OCI-LY3 (cell line): ENCODE measurements around the gene RSBN1.

Experiments
- H2AFZ ChIP-seq: fragments of 200-600, 300-600 bp; shearing (Covaris generic); 2 replicates; pipeline ENCODE4 v1.6.0; 2014; ENCODE audit warnings: antibody characterized with exemption, low read depth, low read length
- H3K27ac ChIP-seq: fragments of 200-600, 300-600 bp; sonication (generic); 2 replicates; pipeline ENCODE4 v1.5.1; 2014; ENCODE audit warnings: mild to moderate bottlenecking, low read length, moderate library complexity, mixed read lengths
- H3K27me3 ChIP-seq: fragments of 200-600, 300-600 bp; sonication (generic); 2 replicates; pipeline ENCODE4 v1.6.1; 2014; ENCODE audit warnings: low read depth, low read length, mixed read lengths
- H3K36me3 ChIP-seq: fragments of 200-600, 300-600 bp; sonication (generic); replicated peaks from 2 replicates; pipeline ENCODE3; 2014; ENCODE audit warnings: low read depth, low read length, mixed read lengths
- H3K4me1 ChIP-seq: fragments of 300-600, 200-600 bp; sonication (generic); 2 replicates; pipeline ENCODE4 v1.6.1; 2014; ENCODE audit warnings: low read length, mixed read lengths
- H3K4me2 ChIP-seq: fragments of 200-600, 300-600 bp; sonication (generic); 2 replicates; pipeline ENCODE4 v1.6.1; 2014; ENCODE audit warnings: low read length, mixed read lengths
- H3K4me3 ChIP-seq: fragments of 300-600, 200-600 bp; sonication (generic); 2 replicates; pipeline ENCODE4 v1.5.1; 2014; ENCODE audit warnings: antibody characterized with exemption, mild to moderate bottlenecking, low read length, moderate library complexity
- H3K79me2 ChIP-seq: fragments of 300-600, 200-600 bp; shearing (Covaris generic); 2 replicates; pipeline ENCODE4 v1.6.1; 2014; ENCODE audit warnings: mild to moderate bottlenecking, low read length, mixed read lengths
- H3K9ac ChIP-seq: fragments of 300-600, 200-600 bp; shearing (Covaris generic); 2 replicates; pipeline ENCODE4 v1.6.0; 2014; ENCODE audit warnings: mild to moderate bottlenecking, low read length, moderate library complexity
- H3K9me3 ChIP-seq: fragments of 200-600, 300-600 bp; shearing (Covaris generic); 2 replicates; pipeline ENCODE4 v1.6.1; 2014; ENCODE audit warnings: low read length, mixed read lengths; ENCODE audit not compliant: insufficient read depth
- H4K20me1 ChIP-seq: fragments of 200-600, 300-600 bp; sonication (generic); 2 replicates; pipeline ENCODE4 v1.6.1; 2016; ENCODE audit warnings: low read length, mixed read lengths; ENCODE audit not compliant: insufficient read depth
- CTCF ChIP-seq: fragments of 200-600, 300-600 bp; sonication (generic); IDR thresholded peaks from 2 replicates; pipeline ENCODE4 v1.5.1; 2014; ENCODE audit warnings: antibody characterized with exemption, low read length, low read depth
- EZH2phosphoT487 ChIP-seq: fragments of 200-600 bp; shearing (Covaris generic); IDR thresholded peaks from 2 replicates; pipeline ENCODE4 v1.6.1; 2018; ENCODE audit warnings: antibody characterized with exemption, mixed run types, low read depth

RSBN1 gene

GRCh38 chr1:113744114-113744513 lies 68.2 kb downstream of the RSBN1 start:
- no peak overlapping the region for H3K4me2 ChIP-seq
- no peak overlapping the region for H3K27ac ChIP-seq
- no peaks in the 10 kb centered on the region for H3K4me1 ChIP-seq
- no peak overlapping the region for H3K9ac ChIP-seq
- no peaks in the 10 kb centered on the region for H3K36me3 ChIP-seq
- no peaks in the 10 kb centered on the region for H3K9me3 ChIP-seq
- no peak overlapping the region for H2AFZ ChIP-seq
- no peaks in the 10 kb centered on the region for H3K27me3 ChIP-seq
- TF ChIP-seq CTCF (no peak), EZH2phosphoT487 (no peak)
- no peak overlapping the region for H3K4me3 ChIP-seq
- H3K79me2 ChIP-seq = no peaks in the 10 kb centered on the region
- H4K20me1 ChIP-seq = no peaks in the 10 kb centered on the region

GRCh38 chr1:113742515-113742914 lies 69.8 kb downstream of the RSBN1 start:
- Histone ChIP-seq H3K4me2 (no peak overlapping the region), H3K4me1 (no peaks in the 10 kb centered on the region), H2AFZ (no peak overlapping the region), H4K20me1 (no peaks in the 10 kb centered on the region), H3K27ac (no peak overlapping the region), H3K9ac (no peak overlapping the region), H3K4me3 (no peak overlapping the region), H3K79me2 (no peaks in the 10 kb centered on the region), H3K27me3 (no peaks in the 10 kb centered on the region), H3K36me3 (no peaks in the 10 kb centered on the region), H3K9me3 (no peaks in the 10 kb centered on the region)
- no peak for TF ChIP-seq CTCF
- TF ChIP-seq EZH2phosphoT487 = no peak

- no peak overlapping the region for H3K4me2 ChIP-seq
- TF ChIP-seq CTCF (no peak), EZH2phosphoT487 (no peak)
- H3K27ac ChIP-seq = no peak overlapping the region
- H3K9me3 ChIP-seq = no peaks in the 10 kb centered on the region
- no peaks in the 10 kb centered on the region for H3K36me3 ChIP-seq
- H3K9ac ChIP-seq = no peak overlapping the region
- H3K79me2 ChIP-seq = no peaks in the 10 kb centered on the region
- no peaks in the 10 kb centered on the region for H3K4me1 ChIP-seq
- H4K20me1 ChIP-seq = no peaks in the 10 kb centered on the region
- H3K4me3 ChIP-seq = no peak overlapping the region
- no peak overlapping the region for H2AFZ ChIP-seq
- H3K27me3 ChIP-seq = no peaks in the 10 kb centered on the region
Observed at GRCh38 chr1:113734357-113735055, 77.8 kb downstream of the RSBN1 start.

- Histone ChIP-seq H3K9ac (no peak overlapping the region), H3K9me3 (no peaks in the 10 kb centered on the region), H3K27ac (no peak overlapping the region), H3K36me3 (no peaks in the 10 kb centered on the region), H4K20me1 (no peaks in the 10 kb centered on the region), H3K4me1 (no peaks in the 10 kb centered on the region), H3K4me2 (no peak overlapping the region), H3K4me3 (no peak overlapping the region), H3K79me2 (no peaks in the 10 kb centered on the region), H2AFZ (no peak overlapping the region), H3K27me3 (no peaks in the 10 kb centered on the region)
- TF ChIP-seq EZH2phosphoT487 (no peak), CTCF (no peak)
Observed at GRCh38 chr1:113732802-113733201, 79.5 kb downstream of the RSBN1 start.
